Endodermal cell (in vitro differentiated cells): Measurements from ENCODE around the gene IFI30. TPM values are rescaled to one million over a fixed set of nuclear protein-coding genes. Genes with fewer than 3 reads are reported as not detected.

Experiments used
- DNase-seq: peaks from one replicate; pipeline ENCODE4 v3.0.0-alpha.2; 2017
- H3K27ac ChIP-seq: 2 replicates; pipeline ENCODE4 v1.5.1; 2013; ENCODE audit warnings: mild to moderate bottlenecking, low read depth, low read length, moderate library complexity
- H3K27me3 ChIP-seq: 2 replicates; pipeline ENCODE4 v1.6.1; 2013; ENCODE audit warnings: mild to moderate bottlenecking, low read length, moderate library complexity; ENCODE audit not compliant: insufficient read depth, control insufficient read depth, poor library complexity, severe bottlenecking
- H3K36me3 ChIP-seq: 2 replicates; pipeline ENCODE4 v1.7.0; 2013; ENCODE audit warnings: mild to moderate bottlenecking, low read length, moderate library complexity; ENCODE audit not compliant: control insufficient read depth, insufficient read depth
- H3K4me1 ChIP-seq: one replicate; pipeline ENCODE4 v1.7.0; 2013; ENCODE audit warnings: low read length; ENCODE audit not compliant: control insufficient read depth, insufficient read depth
- H3K4me3 ChIP-seq: 2 replicates; pipeline ENCODE4 v1.5.1; 2013; ENCODE audit warnings: mild to moderate bottlenecking, low read length, moderate library complexity
- H3K9ac ChIP-seq: 2 replicates; pipeline ENCODE4 v1.6.1; 2013; ENCODE audit warnings: mild to moderate bottlenecking, low read length, moderate library complexity; ENCODE audit not compliant: poor library complexity, severe bottlenecking; ENCODE audit errors: extremely low read depth
- H3K9me3 ChIP-seq: 2 replicates; pipeline ENCODE4 v1.6.1; 2013; ENCODE audit warnings: mild to moderate bottlenecking, low read length, moderate library complexity; ENCODE audit not compliant: control insufficient read depth
- H3K27ac Mint-ChIP-seq: 2 replicates; pipeline ENCODE4 v1.8.0; 2020; ENCODE audit warnings: mixed read lengths
- H3K27me3 Mint-ChIP-seq: 2 replicates; pipeline ENCODE4 v1.8.0; 2021; ENCODE audit warnings: mild to moderate bottlenecking, mixed read lengths; ENCODE audit not compliant: insufficient read depth
- H3K36me3 Mint-ChIP-seq: 2 replicates; pipeline ENCODE4 v1.8.0; 2020; ENCODE audit warnings: low read depth, mixed read lengths
- H3K4me1 Mint-ChIP-seq: 2 replicates; pipeline ENCODE4 v1.8.0; 2020; ENCODE audit warnings: mixed read lengths
- H3K4me3 Mint-ChIP-seq: 2 replicates; pipeline ENCODE4 v1.8.0; 2020; ENCODE audit warnings: mild to moderate bottlenecking, moderate library complexity, mixed read lengths
- H3K9me3 Mint-ChIP-seq: 2 replicates; pipeline ENCODE4 v1.8.0; 2020; ENCODE audit warnings: mild to moderate bottlenecking, mixed read lengths
- WGBS, 2 experiments: methylation state at CpG; one replicate each; pipeline versions ENCODE4 v1.1.5 to v1.1.7; 2013; ENCODE audit warnings: missing lambda C conversion rate in 2 of 2, mixed read lengths in 1 of 2; ENCODE audit not compliant: insufficient coverage in 1 of 2, insufficient read length in 1 of 2; 5-methylcytosine and 5-hydroxymethylcytosine counted together
- total RNA-seq, 2 donors: library from RNA; stranded (reverse); fragmentation: NEBNext Ultra II Directional in 1 of 2; extraction: Animal tissue kit (Norgen Biotek cat#: 25700) in 1 of 2; gene quantifications; 2 replicates in 1 of 2; 3 replicates in 1 of 2; pipeline ENCODE4 v1.2.1, GENCODE V29; 2021
- TF ChIP-seq, protein P1 (sequence below): fragments of 200-600 bp; sonication (generic); conservative IDR thresholded peaks from 2 replicates; pipeline ENCODE4 v1.5.0; 2021; ENCODE audit warnings: antibody characterized with exemption, mild to moderate bottlenecking

The IFI30 gene
- total RNA-seq, 2 donors from 2014 or later: 10.6 to 11.0 TPM

DNA sequence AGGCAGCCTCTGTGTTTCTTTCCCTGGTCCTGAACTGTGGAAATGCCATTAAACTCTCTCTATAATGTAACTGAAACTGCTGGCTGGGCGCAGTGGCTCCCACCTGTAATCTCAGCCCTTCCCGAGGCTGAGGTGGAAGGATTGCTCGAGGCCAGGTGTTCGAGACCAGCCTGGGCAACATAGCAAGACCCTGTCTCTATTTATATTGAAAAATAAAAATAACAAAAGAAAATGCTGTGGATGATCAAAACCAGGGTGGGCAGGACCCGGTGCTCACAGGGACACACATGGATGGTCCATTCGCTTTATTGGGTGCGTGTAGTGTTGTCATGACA lies 22.9 kb downstream of the IFI30 start:
- Mint-ChIP-seq H3K36me3 (peaks cover 19% of the 10 kb centered on the region), H3K4me1 (peaks cover 10% of the 10 kb centered on the region), H3K27me3 (no peaks in the 10 kb centered on the region), H3K9me3 (no peaks in the 10 kb centered on the region), H3K27ac (no peak overlapping the region), H3K4me3 (no peak overlapping the region)
- H3K27me3 ChIP-seq: no peaks in the 10 kb centered on the region
- DNase-seq: no peak
- TF ChIP-seq, protein P1, sequence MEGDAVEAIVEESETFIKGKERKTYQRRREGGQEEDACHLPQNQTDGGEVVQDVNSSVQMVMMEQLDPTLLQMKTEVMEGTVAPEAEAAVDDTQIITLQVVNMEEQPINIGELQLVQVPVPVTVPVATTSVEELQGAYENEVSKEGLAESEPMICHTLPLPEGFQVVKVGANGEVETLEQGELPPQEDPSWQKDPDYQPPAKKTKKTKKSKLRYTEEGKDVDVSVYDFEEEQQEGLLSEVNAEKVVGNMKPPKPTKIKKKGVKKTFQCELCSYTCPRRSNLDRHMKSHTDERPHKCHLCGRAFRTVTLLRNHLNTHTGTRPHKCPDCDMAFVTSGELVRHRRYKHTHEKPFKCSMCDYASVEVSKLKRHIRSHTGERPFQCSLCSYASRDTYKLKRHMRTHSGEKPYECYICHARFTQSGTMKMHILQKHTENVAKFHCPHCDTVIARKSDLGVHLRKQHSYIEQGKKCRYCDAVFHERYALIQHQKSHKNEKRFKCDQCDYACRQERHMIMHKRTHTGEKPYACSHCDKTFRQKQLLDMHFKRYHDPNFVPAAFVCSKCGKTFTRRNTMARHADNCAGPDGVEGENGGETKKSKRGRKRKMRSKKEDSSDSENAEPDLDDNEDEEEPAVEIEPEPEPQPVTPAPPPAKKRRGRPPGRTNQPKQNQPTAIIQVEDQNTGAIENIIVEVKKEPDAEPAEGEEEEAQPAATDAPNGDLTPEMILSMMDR: no peak
- no peak overlapping the region for H3K9ac ChIP-seq
- no peaks in the 10 kb centered on the region for H3K4me1 ChIP-seq
- WGBS, 2 experiments: 95 to 100% methylated on average over 2 to 7 of the region's 7 CpGs
- peaks cover 8% of the 10 kb centered on the region for H3K36me3 ChIP-seq
- H3K27ac ChIP-seq: no peak overlapping the region
- no peak overlapping the region for H3K4me3 ChIP-seq
- H3K9me3 ChIP-seq: no peaks in the 10 kb centered on the region

DNA sequence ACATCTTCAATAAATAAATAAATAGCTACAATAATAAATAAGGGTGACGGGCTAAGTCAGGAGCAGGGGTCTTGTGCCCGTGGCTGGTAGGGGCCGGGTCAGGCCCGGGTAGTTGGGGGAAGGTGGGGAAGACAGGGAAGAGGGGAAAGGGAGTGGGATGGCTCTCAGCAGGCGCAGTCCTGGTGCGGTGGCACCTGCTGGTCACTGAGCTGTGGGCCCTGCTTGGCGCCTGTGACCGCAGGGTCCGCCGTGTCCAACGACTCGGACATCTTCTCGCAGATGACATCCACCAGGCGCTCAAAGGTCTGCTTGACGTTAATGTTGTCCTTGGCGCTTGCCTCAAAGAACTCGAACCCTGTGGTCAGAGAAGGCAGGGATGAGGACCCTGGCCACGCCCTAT lies 23.7 kb downstream of the IFI30 start:
- Histone ChIP-seq H3K9ac (no peak overlapping the region), H3K36me3 (peaks cover 8% of the 10 kb centered on the region), H3K4me3 (no peak overlapping the region), H3K27me3 (no peaks in the 10 kb centered on the region), H3K4me1 (no peaks in the 10 kb centered on the region), H3K27ac (no peak overlapping the region), H3K9me3 (no peaks in the 10 kb centered on the region)
- Mint-ChIP-seq H3K9me3 (no peaks in the 10 kb centered on the region), H3K27ac (no peak overlapping the region), H3K36me3 (peaks cover 19% of the 10 kb centered on the region), H3K27me3 (peaks cover 2% of the 10 kb centered on the region), H3K4me3 (no peak overlapping the region), H3K4me1 (peaks cover 5% of the 10 kb centered on the region)
- DNase-seq: no peak
- TF ChIP-seq, protein P1: no peak
- 87 to 90% methylated on average over 14 to 18 of the region's 18 CpGs for WGBS, 2 experiments

DNA sequence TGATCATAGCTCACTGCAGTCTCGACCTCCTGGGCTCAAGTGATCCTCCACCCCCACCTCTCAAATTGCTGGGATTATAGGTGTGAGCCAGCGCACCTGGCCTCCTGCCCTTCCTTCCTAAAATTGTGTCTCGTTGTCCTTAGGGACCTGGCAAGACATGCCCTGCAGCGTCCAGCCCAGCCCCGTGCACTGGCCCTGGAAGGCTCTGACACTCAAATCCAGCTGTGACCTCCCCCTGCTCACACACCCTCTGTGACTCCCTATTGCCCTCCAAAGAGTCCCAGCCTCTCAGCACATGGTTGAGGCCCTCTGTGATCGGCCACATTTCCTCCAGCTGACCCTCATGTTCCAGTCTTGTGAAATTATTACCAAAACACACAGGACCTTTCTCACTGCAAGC lies 24.3 kb downstream of the IFI30 start:
- TF ChIP-seq, protein P1: no peak
- Mint-ChIP-seq H3K27ac (no peak overlapping the region), H3K27me3 (peaks cover 6% of the 10 kb centered on the region), H3K36me3 (peaks cover 22% of the 10 kb centered on the region), H3K9me3 (no peaks in the 10 kb centered on the region), H3K4me3 (no peak overlapping the region), H3K4me1 (peaks cover 5% of the 10 kb centered on the region)
- H3K27ac ChIP-seq: no peak overlapping the region
- H3K9ac ChIP-seq: no peak overlapping the region
- 71 to 82% methylated on average over 3 to 6 of the region's 6 CpGs for WGBS, 2 experiments
- peaks cover 8% of the 10 kb centered on the region for H3K36me3 ChIP-seq
- H3K27me3 ChIP-seq: no peaks in the 10 kb centered on the region
- H3K4me3 ChIP-seq: no peak overlapping the region
- H3K4me1 ChIP-seq: no peaks in the 10 kb centered on the region
- DNase-seq: no peak
- no peaks in the 10 kb centered on the region for H3K9me3 ChIP-seq
